Measurements from ENCODE around the gene PTPRJ.

The PTPRJ gene

GRCh38 chr11:48122246-48122645 is 141.9 kb downstream of the PTPRJ start:
- TF ChIP-seq CTCF (conservative IDR thresholded peaks at IDR 0.05; ENCODE audit: low read length) = no peak
- H3K4me3 ChIP-seq (ENCODE audit: low read length) = no peak overlapping the region
- no peak for DNase-seq (ENCODE audit: low read depth)

- DNase-seq (ENCODE audit: low read depth) = no peak
- H3K4me3 ChIP-seq (ENCODE audit: low read length) = no peak overlapping the region
- TF ChIP-seq CTCF (conservative IDR thresholded peaks at IDR 0.05; ENCODE audit: low read length) = no peak
Observed at GRCh38 chr11:48122656-48123055, 142.3 kb downstream of the PTPRJ start.

GRCh38 chr11:48123254-48123875 is 143.0 kb downstream of the PTPRJ start:
- H3K4me3 ChIP-seq (ENCODE audit: low read length) = no peak overlapping the region
- DNase-seq (ENCODE audit: low read depth) = no peak
- no peak for TF ChIP-seq CTCF (conservative IDR thresholded peaks at IDR 0.05; ENCODE audit: low read length)

- TF ChIP-seq CTCF (conservative IDR thresholded peaks at IDR 0.05; ENCODE audit: low read length) = no peak
- no peak overlapping the region for H3K4me3 ChIP-seq (ENCODE audit: low read length)
- DNase-seq (ENCODE audit: low read depth) = no peak
Observed at GRCh38 chr11:48123934-48124755, 143.8 kb downstream of the PTPRJ start.

- no peak overlapping the region for H3K4me3 ChIP-seq (ENCODE audit: low read length)
- TF ChIP-seq CTCF (conservative IDR thresholded peaks at IDR 0.05; ENCODE audit: low read length) = no peak
- DNase-seq (ENCODE audit: low read depth) = no peak
Observed at GRCh38 chr11:48124880-48125279, 144.5 kb downstream of the PTPRJ start.

- H3K4me3 ChIP-seq (ENCODE audit: low read length) = no peak overlapping the region
- TF ChIP-seq CTCF (conservative IDR thresholded peaks at IDR 0.05; ENCODE audit: low read length) = no peak
Observed at GRCh38 chr11:48125866-48126265, 145.5 kb downstream of the PTPRJ start.

More at GRCh38 chr11:48125866-48126265, 145.5 kb downstream of the PTPRJ start:
- DNase-seq (ENCODE audit: low read depth) = no peak

All from AG10803 (cell line).